Effector memory CD4-positive, alpha-beta T cell (primary cell): Measurements from ENCODE around the gene FLNB.

ENCODE experiments used
- DNase-seq, 3 donors: peaks; one replicate each; pipeline ENCODE4 v3.0.0-alpha.2; 2020
- H3K27ac ChIP-seq: 2 replicates; pipeline ENCODE4 v1.7.0; 2013; ENCODE audit warnings: mild to moderate bottlenecking, low read length, moderate library complexity; ENCODE audit not compliant: insufficient read depth, poor library complexity, severe bottlenecking
- H3K27me3 ChIP-seq: replicated peaks from 2 replicates; pipeline ENCODE4 v1.7.0; 2013; ENCODE audit warnings: mild to moderate bottlenecking, low read length; ENCODE audit not compliant: insufficient read depth, control insufficient read depth, poor library complexity, severe bottlenecking
- H3K36me3 ChIP-seq: 2 replicates; pipeline ENCODE4 v1.7.0; 2013; ENCODE audit warnings: mild to moderate bottlenecking, low read length, moderate library complexity; ENCODE audit not compliant: control insufficient read depth, insufficient read depth
- H3K4me1 ChIP-seq: 2 replicates; pipeline ENCODE4 v1.7.0; 2013; ENCODE audit warnings: low read length, mild to moderate bottlenecking; ENCODE audit not compliant: control insufficient read depth, insufficient read depth, poor library complexity, severe bottlenecking
- H3K4me3 ChIP-seq: 2 replicates; pipeline ENCODE4 v1.7.0; 2013; ENCODE audit warnings: low read length, low read depth, mild to moderate bottlenecking; ENCODE audit not compliant: insufficient read depth, poor library complexity, severe bottlenecking
- H3K9me3 ChIP-seq: 2 replicates; pipeline ENCODE4 v1.7.0; 2013; ENCODE audit warnings: mild to moderate bottlenecking, low read length, moderate library complexity; ENCODE audit not compliant: control insufficient read depth

The FLNB gene

GRCh38 chr3:58150130-58150809 lies 142.0 kb downstream of the FLNB start:
- no peaks in the 10 kb centered on the region for H3K4me1 ChIP-seq
- no peaks in the 10 kb centered on the region for H3K9me3 ChIP-seq
- H3K27ac ChIP-seq = no peak overlapping the region
- H3K27me3 ChIP-seq = no peaks in the 10 kb centered on the region
- DNase-seq = no peak
- peaks cover 30% of the 10 kb centered on the region for H3K36me3 ChIP-seq
- no peak overlapping the region for H3K4me3 ChIP-seq

GRCh38 chr3:58150810-58151199 lies 142.6 kb downstream of the FLNB start:
- Histone ChIP-seq H3K4me1 (no peaks in the 10 kb centered on the region), H3K27ac (no peak overlapping the region), H3K9me3 (no peaks in the 10 kb centered on the region), H3K36me3 (peaks cover 32% of the 10 kb centered on the region), H3K4me3 (no peak overlapping the region), H3K27me3 (no peaks in the 10 kb centered on the region)
- DNase-seq = no peak

GRCh38 chr3:58151637-58152036 lies 143.4 kb downstream of the FLNB start:
- Histone ChIP-seq H3K4me1 (no peaks in the 10 kb centered on the region), H3K27me3 (no peaks in the 10 kb centered on the region), H3K36me3 (peaks cover 38% of the 10 kb centered on the region), H3K27ac (no peak overlapping the region), H3K9me3 (no peaks in the 10 kb centered on the region), H3K4me3 (no peak overlapping the region)
- DNase-seq = no peak

GRCh38 chr3:58152225-58153015 lies 144.2 kb downstream of the FLNB start:
- Histone ChIP-seq H3K36me3 (peaks cover 35% of the 10 kb centered on the region), H3K9me3 (no peaks in the 10 kb centered on the region), H3K4me1 (no peaks in the 10 kb centered on the region), H3K27ac (no peak overlapping the region), H3K4me3 (no peak overlapping the region), H3K27me3 (no peaks in the 10 kb centered on the region)
- DNase-seq = no peak

- no peak for DNase-seq
- Histone ChIP-seq H3K4me3 (no peak overlapping the region), H3K27me3 (no peaks in the 10 kb centered on the region), H3K36me3 (peaks cover 37% of the 10 kb centered on the region), H3K9me3 (no peaks in the 10 kb centered on the region), H3K27ac (no peak overlapping the region), H3K4me1 (no peaks in the 10 kb centered on the region)
These were observed 145.1 kb downstream of the FLNB start for GRCh38 chr3:58153371-58153770.

GRCh38 chr3:58154626-58155449 lies 146.6 kb downstream of the FLNB start:
- Histone ChIP-seq H3K27me3 (no peaks in the 10 kb centered on the region), H3K36me3 (peaks cover 34% of the 10 kb centered on the region), H3K9me3 (no peaks in the 10 kb centered on the region), H3K4me3 (no peak overlapping the region), H3K27ac (no peak overlapping the region), H3K4me1 (no peaks in the 10 kb centered on the region)
- DNase-seq = no peak

GRCh38 chr3:58155838-58156237 lies 147.6 kb downstream of the FLNB start:
- no peak overlapping the region for H3K4me3 ChIP-seq
- H3K9me3 ChIP-seq = no peaks in the 10 kb centered on the region
- H3K27me3 ChIP-seq = no peaks in the 10 kb centered on the region
- no peak for DNase-seq
- H3K4me1 ChIP-seq = no peaks in the 10 kb centered on the region
- no peak overlapping the region for H3K27ac ChIP-seq
- H3K36me3 ChIP-seq = peaks cover 34% of the 10 kb centered on the region

- H3K27me3 ChIP-seq = no peaks in the 10 kb centered on the region
- no peaks in the 10 kb centered on the region for H3K9me3 ChIP-seq
- H3K4me1 ChIP-seq = no peaks in the 10 kb centered on the region
- no peak overlapping the region for H3K27ac ChIP-seq
- H3K4me3 ChIP-seq = no peak overlapping the region
- DNase-seq = no peak
- peaks cover 30% of the 10 kb centered on the region for H3K36me3 ChIP-seq
These were observed 149.5 kb downstream of the FLNB start for GRCh38 chr3:58157700-58158099.

- DNase-seq = no peak
- peaks cover 24% of the 10 kb centered on the region for H3K36me3 ChIP-seq
These were observed 150.4 kb downstream of the FLNB start for GRCh38 chr3:58158442-58159153.

More at GRCh38 chr3:58158442-58159153, 150.4 kb downstream of the FLNB start:
- Histone ChIP-seq H3K4me1 (no peaks in the 10 kb centered on the region), H3K4me3 (no peak overlapping the region), H3K27me3 (no peaks in the 10 kb centered on the region), H3K9me3 (no peaks in the 10 kb centered on the region), H3K27ac (no peak overlapping the region)
